Measurements from ENCODE around the gene MARCHF10.

The MARCHF10 gene

GRCh38 chr17:62705778-62706597, 102.1 kb downstream of the MARCHF10 start:
- Histone ChIP-seq H3K4me1 (peaks cover 0 to 29% (median 11%) of the 10 kb centered on the region in 4 donors), H3K9me3 (peaks cover 0 to 6% (median 0%) of the 10 kb centered on the region in 3 donors), H3K36me3 (no peaks in the 10 kb centered on the region), H3K27ac (no peak overlapping the region), H3K27me3 (peaks cover 0 to 32% of the 10 kb centered on the region in 2 donors), H3K4me3 (no peak overlapping the region)
- TF ChIP-seq CTCF (IDR thresholded peaks at IDR 0.05), result no peak
- DNase-seq, result peak in 1 of 2 donors; percentile 16
- intact Hi-C loops (cut with DNase I; ENCODE audit: low total_unique reads), result loop anchor here (2.0 kb wide), 1 partner anchor 701 kb away; no protein-coding TSS in a partner anchor

- Histone ChIP-seq H3K27me3 (peaks cover 0 to 34% of the 10 kb centered on the region in 2 donors), H3K9me3 (peaks cover 0 to 6% (median 0%) of the 10 kb centered on the region in 3 donors), H3K36me3 (no peaks in the 10 kb centered on the region), H3K4me1 (peaks cover 0 to 29% (median 11%) of the 10 kb centered on the region in 4 donors), H3K27ac (no peak overlapping the region), H3K4me3 (no peak overlapping the region)
- TF ChIP-seq CTCF (IDR thresholded peaks at IDR 0.05), result no peak
- DNase-seq, result no peak
- intact Hi-C loops (cut with DNase I; ENCODE audit: low total_unique reads), result loop anchor here (2.0 kb wide), 1 partner anchor 702 kb away; no protein-coding TSS in a partner anchor
Observed at GRCh38 chr17:62705156-62705777, 102.8 kb downstream of the MARCHF10 start.

- Histone ChIP-seq H3K9me3 (peaks cover 0 to 6% (median 0%) of the 10 kb centered on the region in 3 donors), H3K4me3 (peak overlapping the region; percentile 54 to 60), H3K4me1 (peaks cover 0 to 29% (median 11%) of the 10 kb centered on the region in 4 donors), H3K36me3 (no peaks in the 10 kb centered on the region), H3K27me3 (peaks cover 0 to 34% of the 10 kb centered on the region in 2 donors), H3K27ac (peak overlapping the region in 1 of 2 donors; percentile 39)
- DNase-seq, result peak in 1 of 2 donors; percentile 69
- intact Hi-C loops (cut with DNase I; ENCODE audit: low total_unique reads), result loop anchor here (2.0 to 5.0 kb wide), 2 partner anchors 263 to 702 kb away; partner anchors contain the start of gene TANC2
- TF ChIP-seq CTCF (IDR thresholded peaks at IDR 0.05), result no peak
Observed at GRCh38 chr17:62704381-62704971, 103.6 kb downstream of the MARCHF10 start.

- Histone ChIP-seq H3K9me3 (peaks cover 0 to 4% (median 0%) of the 10 kb centered on the region in 3 donors), H3K4me3 (peak overlapping the region; percentile 54 to 60), H3K4me1 (peaks cover 0 to 29% (median 11%) of the 10 kb centered on the region in 4 donors), H3K27ac (peak overlapping the region in 1 of 2 donors; percentile 39), H3K36me3 (no peaks in the 10 kb centered on the region), H3K27me3 (peaks cover 0 to 34% of the 10 kb centered on the region in 2 donors)
- TF ChIP-seq CTCF (IDR thresholded peaks at IDR 0.05), result peak; percentile 75 to 82
- DNase-seq, result peak; percentile 58 to 79
- intact Hi-C loops (cut with DNase I; ENCODE audit: low total_unique reads), result loop anchor here (2.0 to 5.0 kb wide), 2 partner anchors 263 to 703 kb away; partner anchors contain the start of gene TANC2
Observed at GRCh38 chr17:62703776-62704380, 104.2 kb downstream of the MARCHF10 start.

GRCh38 chr17:62703261-62703775, 104.8 kb downstream of the MARCHF10 start:
- Histone ChIP-seq H3K27ac (no peak overlapping the region), H3K27me3 (peaks cover 0 to 34% of the 10 kb centered on the region in 2 donors), H3K9me3 (no peaks in the 10 kb centered on the region), H3K4me3 (peak overlapping the region; percentile 54 to 60), H3K36me3 (no peaks in the 10 kb centered on the region), H3K4me1 (peaks cover 0 to 29% (median 11%) of the 10 kb centered on the region in 4 donors)
- TF ChIP-seq CTCF (IDR thresholded peaks at IDR 0.05), result no peak
- peak; percentile 49 to 69 for DNase-seq
- intact Hi-C loops (cut with DNase I; ENCODE audit: low total_unique reads), result loop anchor here (5.0 kb wide), 1 partner anchor 264 kb away; the partner anchor contains the start of gene TANC2

Data from tibial artery (tissue), 4 donors.